Mesenteric fat pad (tissue), 1 donor: Measurements from ENCODE around the gene CDC42. TPM values are rescaled to one million over a fixed set of nuclear protein-coding genes. Genes with fewer than 3 reads are reported as not detected.
"Not testable (repeated sequence)": the region's sequence is repeated elsewhere in the genome, so short reads cannot be mapped to it uniquely, and the experiment has no call there.

Experiments used
- DNase-seq: peaks from one replicate; pipeline ENCODE4 v3.0.0-alpha.2; 2020; ENCODE audit warnings: low spot score
- total RNA-seq: library from RNA; stranded (reverse); fragmentation: NEBNext Ultra II Directional; extraction: Animal tissue kit (Norgen Biotek cat#: 25700); gene quantifications from one replicate; pipeline ENCODE4 v1.2.1, GENCODE V29; 2021
- donor health status: DM: yes; HTN: yes; CAD: no.

Gene CDC42
- total RNA-seq, 1 donor from 2014 or later, result 270 TPM

- DNase-seq, result no peak
Measured at GRCh38 chr1:22071511-22071910, 19.0 kb downstream of the CDC42 start.

- DNase-seq, result no peak
Measured at GRCh38 chr1:22074803-22075202, 22.3 kb downstream of the CDC42 start.

- DNase-seq, result no peak
Measured at GRCh38 chr1:22075718-22076117, 23.2 kb downstream of the CDC42 start.

- DNase-seq, result no peak
Measured at GRCh38 chr1:22076346-22076745, 23.8 kb downstream of the CDC42 start.

- no peak for DNase-seq
Measured at GRCh38 chr1:22077728-22078127, 25.2 kb downstream of the CDC42 start.

DNA sequence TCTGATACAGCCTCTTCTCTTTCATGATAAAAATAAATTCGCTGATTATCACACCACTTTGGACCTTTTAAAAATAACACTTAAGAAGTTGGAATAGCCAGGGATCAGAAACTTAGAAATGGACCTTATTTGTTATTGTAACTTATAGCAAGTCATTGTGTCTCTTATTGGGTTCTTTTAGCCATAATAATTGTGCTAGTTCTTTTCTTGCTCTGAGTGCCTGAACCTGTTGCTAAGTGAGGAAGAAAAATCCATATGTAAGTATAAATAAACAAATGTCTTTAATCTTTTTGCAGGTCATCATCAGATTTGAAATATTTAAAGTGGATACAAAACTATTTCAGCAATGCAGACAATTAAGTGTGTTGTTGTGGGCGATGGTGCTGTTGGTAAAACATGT is 25.6 kb downstream of the CDC42 start:
- no peak for DNase-seq

DNA sequence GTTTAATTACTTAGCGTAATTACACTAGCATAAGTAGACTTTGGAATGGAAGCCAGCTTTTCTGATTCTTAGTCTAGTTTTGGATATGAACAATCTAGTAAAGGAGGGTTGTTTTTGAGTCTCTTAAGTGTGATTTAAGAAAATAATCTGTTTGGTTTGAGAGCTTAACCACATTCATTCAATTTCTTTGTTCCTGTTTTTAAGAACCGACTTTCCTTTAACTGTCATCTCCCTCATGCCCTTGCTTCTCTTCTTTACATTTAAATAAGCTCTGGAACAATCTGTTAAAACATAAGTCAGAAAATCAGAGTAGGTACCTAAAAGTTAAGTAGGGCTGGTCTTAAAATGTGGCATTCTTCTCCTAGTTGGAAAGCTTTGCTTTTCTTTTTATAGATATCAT is 27.7 kb downstream of the CDC42 start:
- DNase-seq, result no peak

DNA sequence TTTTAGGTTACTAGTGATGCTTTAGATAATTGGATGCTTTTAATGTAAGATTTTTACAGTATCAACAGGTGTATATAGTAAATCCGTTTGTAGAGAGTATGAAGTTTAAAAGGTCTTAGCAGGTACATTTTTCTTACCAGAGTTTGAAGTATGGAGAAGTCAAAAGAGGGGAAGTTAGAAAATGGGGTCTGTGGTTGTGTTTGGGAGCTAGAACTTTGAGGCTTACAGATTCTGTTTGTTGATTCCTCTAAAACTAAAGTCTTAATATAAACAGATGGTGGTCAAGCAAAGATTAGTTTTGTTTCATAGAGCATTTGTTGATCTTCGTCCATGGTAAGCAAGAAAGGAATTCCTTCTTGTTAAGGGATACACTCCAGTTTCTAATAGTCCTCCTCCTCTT is 35.8 kb downstream of the CDC42 start:
- no peak for DNase-seq

DNA sequence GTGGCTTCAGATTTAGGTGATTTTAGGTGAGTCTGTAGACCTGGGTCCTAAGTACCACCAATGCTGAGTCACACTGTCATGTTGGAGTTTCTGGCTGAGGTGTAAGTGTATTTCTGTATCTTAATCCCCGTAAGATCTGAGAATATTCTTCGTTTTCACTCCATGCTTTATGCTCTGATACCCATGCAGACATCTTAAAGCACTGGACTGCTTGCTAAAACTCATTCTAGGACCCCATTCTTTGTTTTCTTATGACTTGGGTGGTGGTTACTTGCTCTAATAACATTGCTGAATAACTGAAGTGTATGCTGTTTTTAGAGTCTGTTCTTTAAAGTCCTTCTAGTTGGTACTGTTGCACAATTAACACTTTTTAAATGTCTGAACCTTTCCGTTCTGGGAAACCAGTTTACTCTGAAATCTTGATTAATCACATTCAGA is 36.6 kb downstream of the CDC42 start:
- no peak for DNase-seq

GRCh38 chr1:22089787-22090186 is 37.3 kb downstream of the CDC42 start:
- DNase-seq, result no peak

DNA sequence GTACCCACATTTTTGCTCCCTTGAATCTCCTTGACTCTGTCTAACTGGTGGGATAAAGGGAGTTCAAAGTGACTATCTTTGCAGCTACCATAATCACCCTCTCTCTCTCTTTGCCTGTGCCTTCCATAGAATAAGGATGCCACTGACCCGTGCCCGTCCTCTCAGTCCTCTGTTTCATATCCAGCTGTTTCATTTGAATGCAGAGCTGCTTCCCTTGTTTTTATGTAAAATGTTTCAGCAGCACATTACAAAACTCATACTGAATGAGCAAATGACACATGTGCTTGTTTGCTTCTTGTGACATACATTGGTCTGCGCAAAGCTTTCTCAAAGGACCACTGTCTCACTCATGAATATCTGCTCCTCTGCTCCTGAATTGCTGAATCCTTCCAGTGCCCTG is 38.4 kb downstream of the CDC42 start:
- DNase-seq, result no peak

DNA sequence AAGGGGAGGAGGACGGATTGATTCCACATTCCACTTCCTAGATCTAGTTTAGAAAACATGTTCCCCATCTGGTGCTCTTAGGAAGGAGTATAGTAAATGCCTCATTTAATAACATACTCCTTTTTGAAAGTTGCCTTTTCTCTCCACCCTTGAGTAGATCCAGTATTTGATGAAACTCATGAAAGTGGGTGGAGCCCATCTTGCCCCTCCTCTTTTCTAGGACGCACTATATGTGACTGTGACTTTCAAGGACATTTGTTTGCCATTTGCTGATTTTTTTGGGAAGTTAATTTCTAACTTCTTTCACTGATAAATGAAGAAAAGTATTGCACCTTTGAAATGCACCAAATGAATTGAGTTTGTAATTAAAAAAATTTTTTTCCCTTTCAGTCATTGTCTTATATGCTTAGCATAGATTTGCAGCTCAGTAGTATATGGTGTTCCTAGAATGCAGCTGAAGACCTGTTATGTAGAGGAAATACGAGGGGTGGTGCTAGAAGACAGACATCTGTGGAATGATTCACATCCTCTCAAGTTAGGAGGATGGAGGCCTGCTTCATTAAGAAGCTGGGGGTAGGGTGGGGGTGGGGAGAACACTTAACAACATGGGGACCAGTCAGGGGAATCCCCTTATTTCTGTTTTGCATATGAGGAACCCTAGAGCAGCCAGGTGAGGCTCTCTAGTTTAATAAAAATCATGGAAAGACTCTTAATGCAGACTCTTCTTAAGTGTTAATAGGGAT is 39.7 kb downstream of the CDC42 start:
- not testable (repeated sequence) for DNase-seq

DNA sequence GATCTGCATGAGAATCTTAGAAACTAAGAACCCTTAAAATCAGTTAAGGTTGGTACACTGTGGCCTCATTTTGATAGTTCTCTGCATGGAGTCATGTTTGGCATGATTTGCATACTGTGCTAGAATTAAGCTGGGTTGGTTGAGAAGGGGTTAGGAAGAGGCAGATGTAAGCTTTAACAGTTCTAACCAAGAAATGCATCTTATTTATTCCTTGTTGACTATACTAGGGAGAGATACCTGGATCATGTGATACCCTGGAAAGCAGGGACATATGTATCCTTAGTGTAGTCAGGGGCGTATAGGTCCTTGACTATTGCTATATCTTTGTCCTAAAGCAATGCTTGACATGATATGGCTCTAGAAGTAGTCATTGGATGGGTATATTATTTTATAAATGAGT is 41.0 kb downstream of the CDC42 start:
- no peak for DNase-seq

DNA sequence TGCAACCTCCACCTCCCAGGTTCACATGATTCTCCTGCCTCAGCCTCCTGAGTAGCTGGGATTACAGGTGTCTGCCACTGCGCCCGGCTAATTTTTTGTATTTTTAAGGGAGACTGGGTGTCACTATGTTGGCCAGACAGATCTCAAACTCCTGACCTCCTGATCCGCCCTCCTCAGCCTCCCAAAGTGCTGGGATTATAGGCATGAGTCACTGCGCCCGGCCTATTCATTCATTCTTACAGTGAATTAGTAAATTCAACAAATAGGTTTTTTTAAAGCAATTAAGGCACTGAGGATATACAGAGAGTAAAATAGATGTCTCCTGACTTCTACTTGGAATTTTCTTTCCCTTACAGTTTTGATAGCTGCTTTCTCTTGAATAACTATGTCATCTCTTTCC is 43.5 kb downstream of the CDC42 start:
- no peak for DNase-seq

GRCh38 chr1:22096463-22096862 is 44.0 kb downstream of the CDC42 start:
- DNase-seq, result no peak

GRCh38 chr1:22098752-22099151 is 46.2 kb downstream of the CDC42 start:
- DNase-seq, result no peak

GRCh38 chr1:22100168-22100567 is 47.7 kb downstream of the CDC42 start:
- DNase-seq, result no peak

DNA sequence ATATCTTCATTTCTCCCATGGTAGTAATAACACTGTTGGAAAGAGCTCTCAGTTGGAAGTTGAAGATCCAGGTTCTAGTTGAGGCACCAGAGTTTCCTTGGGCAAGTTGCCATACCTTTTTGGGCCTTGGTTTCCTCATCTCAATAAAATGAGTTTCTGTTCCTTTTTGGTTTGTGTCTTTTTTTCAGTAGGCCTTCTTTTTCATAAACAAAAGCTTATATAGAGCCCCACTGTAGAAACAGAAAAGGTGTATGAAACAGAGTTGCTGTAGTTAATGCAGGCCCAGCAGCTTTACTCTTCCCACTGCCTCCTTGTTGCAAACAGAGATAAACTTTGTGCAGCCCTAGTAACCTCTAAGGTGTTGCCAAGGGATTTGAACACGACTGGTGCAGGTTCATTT is 48.7 kb downstream of the CDC42 start:
- DNase-seq, result no peak

- DNase-seq, result no peak
Measured at GRCh38 chr1:22101995-22102394, 49.5 kb downstream of the CDC42 start.

GRCh38 chr1:22102746-22103145 is 50.2 kb downstream of the CDC42 start:
- DNase-seq, result no peak

DNA sequence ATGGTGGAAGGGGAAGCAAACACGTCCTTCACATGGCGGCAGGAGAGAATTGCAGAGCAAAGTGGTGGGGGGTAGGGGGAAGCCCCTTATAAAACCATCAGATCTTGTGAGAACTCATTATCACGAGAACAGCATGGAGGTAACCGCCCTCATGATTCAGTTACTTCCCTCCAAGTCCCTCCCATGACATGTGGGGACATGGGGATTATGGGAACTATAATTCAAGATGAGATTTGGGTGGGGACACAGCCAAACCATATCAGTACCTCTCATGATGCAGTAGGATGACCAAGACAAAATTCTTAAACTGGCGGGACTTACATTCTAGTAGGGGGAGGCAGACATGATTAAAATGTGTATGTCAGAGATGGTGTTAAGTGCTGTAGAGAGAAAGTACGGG is 51.6 kb downstream of the CDC42 start:
- no peak for DNase-seq

GRCh38 chr1:22104865-22105437 is 52.4 kb downstream of the CDC42 start:
- no peak for DNase-seq

- DNase-seq, result no peak
Measured at GRCh38 chr1:22105611-22106207, 53.2 kb downstream of the CDC42 start.
